GM12878 (cell line): ENCODE measurements around the gene CSRP1. TPM values are rescaled to one million over a fixed set of nuclear protein-coding genes. Genes with fewer than 3 reads are reported as not detected.

Experiments
- ATAC-seq: fragments of 200-7000 bp; cut with Tn5 transposase; 3 replicates; pipeline ENCODE4 v1.9.1; 2020; ENCODE audit warnings: mild to moderate bottlenecking, moderate library complexity
- BruUV-seq: library from RNA; stranded (reverse); fragments of 400-500 nt; replicated peaks from 2 replicates; lab custom pipeline; 2021; lab: Mats Ljungman, UMichigan
- CTCF ChIA-PET: fragments of 300-600 bp; sonication (Branson Sonifier 250); formaldehyde crosslinking; extraction: SDS; loops from one replicate; lab custom pipeline; 2021; ENCODE audit warnings: inconsistent platforms; lab: Yijun Ruan, JAX
- POLR2A ChIA-PET: fragments of 350-600 bp; formaldehyde crosslinking; extraction: SDS; loops from one replicate; lab custom pipeline; 2021; ENCODE audit warnings: inconsistent platforms; lab: Charles Lee
- RAD21 ChIA-PET: fragments of 300-600 bp; sonication (Branson Sonifier 250); formaldehyde crosslinking; loops from one replicate; lab custom pipeline; 2023; ENCODE audit warnings: antibody characterized with exemption; ENCODE audit not compliant: unreplicated experiment; lab: Charles Lee
- SMC1A ChIA-PET: fragments of 300-600 bp; sonication (Branson Sonifier 250); formaldehyde crosslinking; loops from one replicate; lab custom pipeline; 2023; ENCODE audit not compliant: unreplicated experiment, uncharacterized antibody; lab: Charles Lee
- DNase-seq: peaks from one replicate; pipeline ENCODE4 v3.0.0-alpha.2; 2011; ENCODE audit warnings: low read depth, low spot score
- FAIRE-seq: peaks from 3 replicates; lab custom pipeline; 2011; peaks lifted over from hg19 to GRCh38; lab: Jason Lieb, UNC
- H2AFZ ChIP-seq: 2 replicates; pipeline ENCODE4 v1.6.0; 2011; ENCODE audit warnings: low read depth, low read length, control low read depth; ENCODE audit not compliant: control insufficient read depth
- H3K27ac ChIP-seq: 2 replicates; pipeline ENCODE4 v1.5.1; 2011; ENCODE audit warnings: control low read depth; ENCODE audit not compliant: control insufficient read depth, insufficient read depth
- H3K27me3 ChIP-seq, 2 experiments: replicated peaks in 1 of 2; 2 replicates each; pipeline versions ENCODE4 v1.6.0 to v1.6.1; 2011; ENCODE audit warnings: low read length in 1 of 2; ENCODE audit not compliant: control insufficient read depth in 2 of 2, insufficient read depth in 2 of 2
- H3K36me3 ChIP-seq, 2 experiments: 2 replicates each; pipeline ENCODE4 v1.5.1; 2011; ENCODE audit warnings: low read length in 1 of 2; ENCODE audit not compliant: control insufficient read depth in 2 of 2, insufficient read depth in 2 of 2
- H3K4me1 ChIP-seq: 2 replicates; pipeline ENCODE4 v1.6.1; 2011; ENCODE audit warnings: mild to moderate bottlenecking, low read length, moderate library complexity, mixed read lengths; ENCODE audit not compliant: control insufficient read depth, insufficient read depth
- H3K4me2 ChIP-seq: 2 replicates; pipeline ENCODE4 v1.6.0; 2011; ENCODE audit warnings: control low read depth; ENCODE audit not compliant: control insufficient read depth, insufficient read depth
- H3K4me3 ChIP-seq: fragments of 200-600 bp; sonication (generic); 2 replicates; pipeline ENCODE4 v1.5.1; 2016
- H3K79me2 ChIP-seq: 2 replicates; pipeline ENCODE4 v1.6.0; 2011; ENCODE audit warnings: low read length; ENCODE audit not compliant: control insufficient read depth, insufficient read depth
- H3K9ac ChIP-seq: 2 replicates; pipeline ENCODE4 v1.8.0; 2011; ENCODE audit warnings: low read length, control low read depth, mixed read lengths; ENCODE audit not compliant: control insufficient read depth, insufficient read depth
- H3K9me3 ChIP-seq: replicated peaks from 3 replicates; pipeline ENCODE4 v1.5.1; 2011; ENCODE audit warnings: mild to moderate bottlenecking, low read length; ENCODE audit not compliant: control insufficient read depth, insufficient read depth
- H4K20me1 ChIP-seq: 2 replicates; pipeline ENCODE4 v1.6.0; 2011; ENCODE audit not compliant: control insufficient read depth, insufficient read depth
- ATF3 ChIP-seq: IDR thresholded peaks from 2 replicates; pipeline ENCODE4 v1.6.1; 2011; ENCODE audit warnings: low read depth, mild to moderate bottlenecking, low read length, moderate library complexity, borderline replicate concordance; ENCODE audit errors: extremely low read depth
- ATF7 ChIP-seq: fragments of 450-650 bp; IDR thresholded peaks from 2 replicates; pipeline ENCODE4 v1.6.1; 2016; ENCODE audit warnings: low read depth, mild to moderate bottlenecking
- BRCA1 ChIP-seq: IDR thresholded peaks from 2 replicates; pipeline ENCODE4 v1.6.1; 2011; ENCODE audit warnings: low read depth, low read length, improper control_type of control experiment
- CHD2 ChIP-seq: IDR thresholded peaks from 2 replicates; pipeline ENCODE4 v1.6.1; 2011; ENCODE audit warnings: low read depth, low read length, improper control_type of control experiment, borderline replicate concordance
- CHD4 ChIP-seq: fragments of 200-600 bp; sonication (generic); IDR thresholded peaks from 2 replicates; pipeline ENCODE4 v1.6.1; 2016; ENCODE audit warnings: mild to moderate bottlenecking
- FOXM1 ChIP-seq: IDR thresholded peaks from 2 replicates; pipeline ENCODE4 v1.6.1; 2012; ENCODE audit warnings: low read depth, mild to moderate bottlenecking, inconsistent platforms, low read length, moderate library complexity
- HDAC6 ChIP-seq: fragments of 200-600 bp; sonication (generic); IDR thresholded peaks from one replicate; pipeline ENCODE4 v1.8.0; 2017; ENCODE audit warnings: antibody characterized with exemption; ENCODE audit not compliant: unreplicated experiment
- IRF4 ChIP-seq: IDR thresholded peaks from 2 replicates; pipeline ENCODE4 v1.6.1; 2011; ENCODE audit warnings: low read depth, low read length
- KLF5 ChIP-seq: fragments of 450-650 bp; IDR thresholded peaks from 2 replicates; pipeline ENCODE4 v1.6.1; 2014; ENCODE audit warnings: mild to moderate bottlenecking; ENCODE audit not compliant: partially characterized antibody
- MTA2 ChIP-seq: fragments of 450-650 bp; IDR thresholded peaks from 2 replicates; pipeline ENCODE4 v1.6.1; 2016; ENCODE audit warnings: low read depth, mild to moderate bottlenecking, moderate library complexity
- RUNX3 ChIP-seq: IDR thresholded peaks from 2 replicates; pipeline ENCODE4 v1.6.1; 2012; ENCODE audit warnings: low read length, inconsistent platforms
- SIX5 ChIP-seq: IDR thresholded peaks from 2 replicates; pipeline ENCODE4 v1.6.1; 2011; ENCODE audit warnings: mild to moderate bottlenecking, low read depth, low read length, moderate library complexity; ENCODE audit not compliant: severe bottlenecking
- SMARCA5 ChIP-seq: fragments of 450-650 bp; IDR thresholded peaks from 2 replicates; pipeline ENCODE4 v1.6.1; 2017; ENCODE audit warnings: mild to moderate bottlenecking
- SUZ12 ChIP-seq: fragments of 200-600 bp; sonication (generic); IDR thresholded peaks from one replicate; pipeline ENCODE4 v1.6.1; 2018; ENCODE audit warnings: antibody characterized with exemption, mild to moderate bottlenecking; ENCODE audit not compliant: unreplicated experiment
- ZBTB33 ChIP-seq: fragments of 450-650 bp; IDR thresholded peaks from 2 replicates; pipeline ENCODE4 v1.6.1; 2017; ENCODE audit warnings: mild to moderate bottlenecking
- WGBS: methylation state at CpG from one replicate; pipeline ENCODE4 v1.1.6; 2016; ENCODE audit warnings: low lambda C conversion rate; ENCODE audit not compliant: insufficient replicate concordance, insufficient coverage; ENCODE audit errors: missing lambda C conversion rate; 5-methylcytosine and 5-hydroxymethylcytosine counted together
- in situ Hi-C: fragments of 300-500 bp; cut with MboI; formaldehyde crosslinking; loops from 9 replicates; pipeline ENCODE4 v1.14.3; 2018; ENCODE audit warnings: mixed read lengths
- intact Hi-C: fragments of 100-400 bp; cut with micrococcal nuclease; formaldehyde crosslinking; loops from one replicate; pipeline ENCODE4 v1.14.2; 2022; ENCODE audit not compliant: unreplicated experiment
- polyA plus RNA-seq, 11 experiments: library from polyadenylated mRNA; depleted of rRNA in 4 of 11; unstranded in 6 of 11; stranded (reverse) in 5 of 11; fragments of >200 nt; fragmentation: Nextera tagmentation in 4 of 11; fragmentation: Illumina TruSeq in 1 of 11; extraction: Ambion mirVana in 4 of 11; extraction: Trizol in 1 of 11; gene quantifications; 1 replicate in 1 of 11; 2 replicates in 10 of 11; pipeline versions ENCODE4 v1.2.1 to v1.2.3, GENCODE V29; 2011 to 2016; ENCODE audit warnings: inconsistent platforms in 2 of 11, missing spikeins in 2 of 11, low read depth in 1 of 11
- total RNA-seq, 4 experiments: library from RNA; depleted of rRNA in 3 of 4; stranded (reverse); fragments of >200 nt in 3 of 4; fragmentation: Illumina TruSeq in 1 of 4; extraction: Trizol in 1 of 4; gene quantifications; 2 replicates each; pipeline versions ENCODE4 v1.2.1 to v1.2.3, GENCODE V29; 2013 to 2021
- TF ChIP-seq, protein P1 (sequence below): fragments of 450-650 bp; IDR thresholded peaks from 2 replicates; pipeline ENCODE4 v1.6.1; 2017; ENCODE audit warnings: mild to moderate bottlenecking, low read depth, inconsistent platforms; ENCODE audit not compliant: poor library complexity, severe bottlenecking
- TF ChIP-seq, protein P2 (sequence below): IDR thresholded peaks from 2 replicates; pipeline ENCODE4 v1.6.1; 2011; ENCODE audit warnings: borderline replicate concordance, low read depth, mild to moderate bottlenecking, moderate library complexity, mixed read lengths, low read length; ENCODE audit not compliant: insufficient read depth; ENCODE audit errors: extremely low read length
- TF ChIP-seq, protein P3 (sequence below), 3 experiments: IDR thresholded peaks in 2 of 3; conservative IDR thresholded peaks in 1 of 3; 2 replicates each; pipeline ENCODE4 v1.5.1; 2011; ENCODE audit warnings: low read depth in 3 of 3, low read length in 3 of 3, mild to moderate bottlenecking in 3 of 3, control low read depth in 2 of 3, moderate library complexity in 2 of 3, inconsistent platforms in 1 of 3, mixed read lengths in 1 of 3; ENCODE audit not compliant: control insufficient read depth in 2 of 3, insufficient read depth in 1 of 3; ENCODE audit errors: extremely low read depth in 1 of 3

CSRP1 gene
- total and polyA plus RNA-seq, 10 of the 15 experiments (the other 5 are each of a cell fraction or from before 2014, with no cell fraction given): 23.4 to 99.2 (median 80.7) TPM

- Histone ChIP-seq H3K36me3 (no peaks in the 10 kb centered on the region), H3K9ac (no peak overlapping the region), H3K27ac (no peak overlapping the region), H2AFZ (no peak overlapping the region), H3K9me3 (no peaks in the 10 kb centered on the region), H3K4me3 (no peak overlapping the region), H3K79me2 (no peaks in the 10 kb centered on the region), H3K4me2 (no peak overlapping the region), H3K27me3 (peaks cover 0 to 1% of the 10 kb centered on the region in 2 experiments; a peak in 1 of 4 replicates), H3K4me1 (no peaks in the 10 kb centered on the region), H4K20me1 (no peaks in the 10 kb centered on the region)
- in situ Hi-C loops: no loop called here
- FAIRE-seq (no peak), ATAC-seq (no peak), DNase-seq (no peak)
- POLR2A ChIA-PET: interaction anchor here (0.5 kb wide), 1 partner anchor 413 kb away, joined by 3 read pairs; no protein-coding TSS in a partner anchor
- CTCF ChIA-PET: interaction anchor here (0.7 to 2.7 kb wide), 6 partner anchors 73 to 1479 kb away, joined by 3 to 9 read pairs (median 3); no protein-coding TSS in a partner anchor
- 7% methylated on average over 9 of the region's 9 CpGs for WGBS
- intact Hi-C loops: no loop called here
- BruUV-seq: no TSS peak
- RAD21 ChIA-PET: no interaction called here
- SMC1A ChIA-PET: interaction anchor here (1.1 kb wide), 1 partner anchor 252 kb away, joined by 4 read pairs; no protein-coding TSS in a partner anchor
- TF ChIP-seq MTA2 (no peak), IRF4 (no peak), RUNX3 (no peak), SUZ12 (no peak), BRCA1 (no peak), HDAC6 (no peak), ATF7 (no peak), CHD2 (no peak), SIX5 (no peak), FOXM1 (no peak), CHD4 (no peak), SMARCA5 (no peak), ZBTB33 (no peak), KLF5 (no peak), ATF3 (no peak)
- TF ChIP-seq, protein P1, sequence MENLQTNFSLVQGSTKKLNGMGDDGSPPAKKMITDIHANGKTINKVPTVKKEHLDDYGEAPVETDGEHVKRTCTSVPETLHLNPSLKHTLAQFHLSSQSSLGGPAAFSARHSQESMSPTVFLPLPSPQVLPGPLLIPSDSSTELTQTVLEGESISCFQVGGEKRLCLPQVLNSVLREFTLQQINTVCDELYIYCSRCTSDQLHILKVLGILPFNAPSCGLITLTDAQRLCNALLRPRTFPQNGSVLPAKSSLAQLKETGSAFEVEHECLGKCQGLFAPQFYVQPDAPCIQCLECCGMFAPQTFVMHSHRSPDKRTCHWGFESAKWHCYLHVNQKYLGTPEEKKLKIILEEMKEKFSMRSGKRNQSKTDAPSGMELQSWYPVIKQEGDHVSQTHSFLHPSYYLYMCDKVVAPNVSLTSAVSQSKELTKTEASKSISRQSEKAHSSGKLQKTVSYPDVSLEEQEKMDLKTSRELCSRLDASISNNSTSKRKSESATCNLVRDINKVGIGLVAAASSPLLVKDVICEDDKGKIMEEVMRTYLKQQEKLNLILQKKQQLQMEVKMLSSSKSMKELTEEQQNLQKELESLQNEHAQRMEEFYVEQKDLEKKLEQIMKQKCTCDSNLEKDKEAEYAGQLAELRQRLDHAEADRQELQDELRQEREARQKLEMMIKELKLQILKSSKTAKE: no peak
- TF ChIP-seq, protein P2, sequence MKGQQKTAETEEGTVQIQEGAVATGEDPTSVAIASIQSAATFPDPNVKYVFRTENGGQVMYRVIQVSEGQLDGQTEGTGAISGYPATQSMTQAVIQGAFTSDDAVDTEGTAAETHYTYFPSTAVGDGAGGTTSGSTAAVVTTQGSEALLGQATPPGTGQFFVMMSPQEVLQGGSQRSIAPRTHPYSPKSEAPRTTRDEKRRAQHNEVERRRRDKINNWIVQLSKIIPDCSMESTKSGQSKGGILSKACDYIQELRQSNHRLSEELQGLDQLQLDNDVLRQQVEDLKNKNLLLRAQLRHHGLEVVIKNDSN: no peak
- TF ChIP-seq, protein P3, sequence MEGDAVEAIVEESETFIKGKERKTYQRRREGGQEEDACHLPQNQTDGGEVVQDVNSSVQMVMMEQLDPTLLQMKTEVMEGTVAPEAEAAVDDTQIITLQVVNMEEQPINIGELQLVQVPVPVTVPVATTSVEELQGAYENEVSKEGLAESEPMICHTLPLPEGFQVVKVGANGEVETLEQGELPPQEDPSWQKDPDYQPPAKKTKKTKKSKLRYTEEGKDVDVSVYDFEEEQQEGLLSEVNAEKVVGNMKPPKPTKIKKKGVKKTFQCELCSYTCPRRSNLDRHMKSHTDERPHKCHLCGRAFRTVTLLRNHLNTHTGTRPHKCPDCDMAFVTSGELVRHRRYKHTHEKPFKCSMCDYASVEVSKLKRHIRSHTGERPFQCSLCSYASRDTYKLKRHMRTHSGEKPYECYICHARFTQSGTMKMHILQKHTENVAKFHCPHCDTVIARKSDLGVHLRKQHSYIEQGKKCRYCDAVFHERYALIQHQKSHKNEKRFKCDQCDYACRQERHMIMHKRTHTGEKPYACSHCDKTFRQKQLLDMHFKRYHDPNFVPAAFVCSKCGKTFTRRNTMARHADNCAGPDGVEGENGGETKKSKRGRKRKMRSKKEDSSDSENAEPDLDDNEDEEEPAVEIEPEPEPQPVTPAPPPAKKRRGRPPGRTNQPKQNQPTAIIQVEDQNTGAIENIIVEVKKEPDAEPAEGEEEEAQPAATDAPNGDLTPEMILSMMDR (IDR thresholded peaks at IDR 0.05 in 2 of 3, conservative IDR thresholded peaks at IDR 0.05 in 1 of 3; ENCODE audit: control insufficient read depth in 2 of 3, extremely low read depth in 1 of 3, insufficient read depth in 1 of 3, low read depth in 3 of 3, low read length in 3 of 3): no peak
Measured at GRCh38 chr1:201555593-201555945, 48.6 kb upstream of the CSRP1 start.
